CD14-positive monocyte (primary cell): ENCODE results near the gene RPLP2. TPM values are rescaled to one million over a fixed set of nuclear protein-coding genes. Genes with fewer than 3 reads are reported as not detected.

ENCODE experiments used
- DNase-seq, 3 donors: peaks; one replicate each; pipeline ENCODE4 v3.0.0-alpha.2; 2011 to 2022
- H2AFZ ChIP-seq: 2 replicates; pipeline ENCODE4 v1.6.0; 2012; ENCODE audit warnings: mild to moderate bottlenecking, low read depth, low read length, inconsistent platforms; ENCODE audit not compliant: insufficient read depth, poor library complexity, severe bottlenecking
- H3K27ac ChIP-seq, 2 donors: 1 replicate in 1 of 2; 2 replicates in 1 of 2; pipeline ENCODE4 v1.5.1; 2012 to 2013; ENCODE audit warnings: low read length in 2 of 2, control low read depth in 1 of 2, inconsistent platforms in 1 of 2, low read depth in 1 of 2, mild to moderate bottlenecking in 1 of 2
- H3K27me3 ChIP-seq, 2 donors: one replicate each; pipeline versions ENCODE4 v1.6.0 to v1.6.1; 2011 to 2013; ENCODE audit warnings: low read length in 2 of 2; ENCODE audit not compliant: control insufficient read depth in 2 of 2, insufficient read depth in 2 of 2
- H3K36me3 ChIP-seq, 2 donors: replicated peaks in 1 of 2; 1 replicate in 1 of 2; 2 replicates in 1 of 2; pipeline versions ENCODE4 v1.5.1 to v1.6.1; 2012 to 2013; ENCODE audit warnings: low read length in 2 of 2, control low read depth in 1 of 2, inconsistent platforms in 1 of 2, mild to moderate bottlenecking in 1 of 2; ENCODE audit not compliant: insufficient read depth in 2 of 2, control insufficient read depth in 1 of 2
- H3K4me1 ChIP-seq, 2 donors: 1 replicate in 1 of 2; 2 replicates in 1 of 2; pipeline versions ENCODE4 v1.5.1 to v1.6.1; 2012 to 2013; ENCODE audit warnings: low read length in 2 of 2, control low read depth in 1 of 2, inconsistent platforms in 1 of 2, mild to moderate bottlenecking in 1 of 2, moderate library complexity in 1 of 2; ENCODE audit not compliant: insufficient read depth in 2 of 2, control insufficient read depth in 1 of 2
- H3K4me2 ChIP-seq: replicated peaks from 2 replicates; pipeline ENCODE3; 2012; ENCODE audit warnings: low read length, moderate library complexity, mild to moderate bottlenecking; ENCODE audit not compliant: poor library complexity, severe bottlenecking; ENCODE audit errors: extremely low read depth
- H3K4me3 ChIP-seq, 3 experiments: fragments of 200-600 bp in 1 of 3; sonication (generic) in 1 of 3; replicated peaks in 1 of 3; 1 replicate in 2 of 3; 2 replicates in 1 of 3; pipeline ENCODE4 v1.5.1; 2011 to 2013; ENCODE audit warnings: low read length in 3 of 3, mild to moderate bottlenecking in 3 of 3, control low read depth in 2 of 3, low read depth in 2 of 3, inconsistent platforms in 1 of 3, moderate library complexity in 1 of 3
- H3K79me2 ChIP-seq: 2 replicates; pipeline ENCODE4 v1.6.0; 2012; ENCODE audit warnings: mild to moderate bottlenecking, control low read depth, inconsistent platforms, low read length, moderate library complexity; ENCODE audit not compliant: insufficient read depth
- H3K9ac ChIP-seq: 2 replicates; pipeline ENCODE4 v1.6.0; 2017; ENCODE audit warnings: low read length, mild to moderate bottlenecking; ENCODE audit not compliant: insufficient read depth, poor library complexity, severe bottlenecking
- H3K9me3 ChIP-seq, 2 donors: replicated peaks in 1 of 2; 1 replicate in 1 of 2; 2 replicates in 1 of 2; pipeline versions ENCODE4 v1.5.1 to v1.6.1; 2012 to 2013; ENCODE audit warnings: low read length in 2 of 2, control low read depth in 1 of 2; ENCODE audit not compliant: control insufficient read depth in 1 of 2, insufficient read depth in 1 of 2
- H4K20me1 ChIP-seq: 2 replicates; pipeline ENCODE4 v1.6.0; 2012; ENCODE audit warnings: mild to moderate bottlenecking, low read length, control low read depth, moderate library complexity; ENCODE audit not compliant: insufficient read depth
- H3K27ac Mint-ChIP-seq, 7 donors: one replicate each; pipeline ENCODE4 v1.8.0; 2020; ENCODE audit warnings: mild to moderate bottlenecking in 7 of 7, mixed read lengths in 7 of 7, moderate library complexity in 6 of 7, inconsistent platforms in 2 of 7
- H3K27me3 Mint-ChIP-seq, 3 donors: one replicate each; pipeline ENCODE4 v1.8.0; 2021 to 2022; ENCODE audit warnings: low read depth in 3 of 3, mild to moderate bottlenecking in 3 of 3, mixed read lengths in 3 of 3, moderate library complexity in 3 of 3, inconsistent platforms in 1 of 3
- H3K36me3 Mint-ChIP-seq, 2 donors: one replicate each; pipeline ENCODE4 v1.8.0; 2020; ENCODE audit warnings: mixed read lengths in 2 of 2, inconsistent platforms in 1 of 2, mild to moderate bottlenecking in 1 of 2
- H3K4me1 Mint-ChIP-seq: one replicate; pipeline ENCODE4 v1.8.0; 2020; ENCODE audit warnings: mild to moderate bottlenecking, mixed read lengths
- H3K4me3 Mint-ChIP-seq, 2 donors: one replicate each; pipeline ENCODE4 v1.8.0; 2020; ENCODE audit warnings: mild to moderate bottlenecking in 2 of 2, mixed read lengths in 2 of 2, moderate library complexity in 1 of 2
- H3K9me3 Mint-ChIP-seq, 7 donors: one replicate each; pipeline ENCODE4 v1.8.0; 2020 to 2022; ENCODE audit warnings: mixed read lengths in 7 of 7, mild to moderate bottlenecking in 6 of 7, moderate library complexity in 6 of 7, inconsistent platforms in 2 of 7
- CTCF ChIP-seq: fragments of 200-600 bp; IDR thresholded peaks from one replicate; pipeline ENCODE4 v1.8.0; 2022; ENCODE audit warnings: antibody characterized with exemption, mild to moderate bottlenecking
- WGBS: methylation state at CpG from one replicate; pipeline ENCODE4 v1.1.5; 2013; ENCODE audit warnings: missing lambda C conversion rate; ENCODE audit not compliant: insufficient coverage; 5-methylcytosine and 5-hydroxymethylcytosine counted together
- intact Hi-C, 2 donors: fragments of 100-400 bp; cut with micrococcal nuclease; formaldehyde crosslinking; loops; one replicate each; pipeline versions ENCODE4 v1.15.0 to v1.15.1; 2023
- polyA plus RNA-seq, 3 donors: library from polyadenylated mRNA; depleted of rRNA in 1 of 3; unstranded in 2 of 3; stranded (reverse) in 1 of 3; fragments of 300-500 nt in 2 of 3; fragments of >200 nt in 1 of 3; fragmentation: Illumina TruSeq in 2 of 3; gene quantifications; 1 replicate in 2 of 3; 2 replicates in 1 of 3; pipeline ENCODE4 v1.2.3, GENCODE V29; 2012 to 2021

The RPLP2 gene
- polyA plus RNA-seq, 3 donors: 879 to 1,191 (median 990) TPM

- Histone ChIP-seq H2AFZ (no peak overlapping the region), H3K36me3 (no peaks in the 10 kb centered on the region), H3K4me3 (peak overlapping the region in 1 of 3 experiments; percentile 68), H3K4me1 (peaks cover 33 to 51% of the 10 kb centered on the region in 2 donors), H3K27ac (no peak overlapping the region), H4K20me1 (peaks cover 74% of the 10 kb centered on the region), H3K9ac (no peak overlapping the region), H3K27me3 (peaks cover 6 to 24% of the 10 kb centered on the region in 2 donors), H3K9me3 (no peaks in the 10 kb centered on the region), H3K4me2 (peak overlapping the region; percentile 78), H3K79me2 (no peaks in the 10 kb centered on the region)
- intact Hi-C loops: loop anchor here (2.0 to 5.0 kb wide), 4 partner anchors 69 to 202 kb away; partner anchors contain the start of gene AP2A2 (in 1 of the 2)
- WGBS: 34% methylated on average over 13 of the region's 14 CpGs
- TF ChIP-seq CTCF: peak; percentile 97
- Mint-ChIP-seq H3K27ac (no peak overlapping the region), H3K4me3 (peak overlapping the region; percentile 49 to 86), H3K9me3 (peaks cover 0 to 3% (median 0%) of the 10 kb centered on the region in 7 donors), H3K27me3 (peaks cover 12 to 45% (median 30%) of the 10 kb centered on the region in 3 donors), H3K36me3 (peaks cover 2 to 6% of the 10 kb centered on the region in 2 donors), H3K4me1 (peaks cover 30% of the 10 kb centered on the region)
- DNase-seq: peak; percentile 30 to 51 (median 47)
Observed at GRCh38 chr11:848380-848931, 38.7 kb downstream of the RPLP2 start.

- Mint-ChIP-seq H3K27ac (no peak overlapping the region), H3K4me3 (peak overlapping the region; percentile 70 to 86), H3K36me3 (peaks cover 2 to 6% of the 10 kb centered on the region in 2 donors), H3K9me3 (peaks cover 0 to 3% (median 0%) of the 10 kb centered on the region in 7 donors), H3K27me3 (peaks cover 12 to 41% (median 26%) of the 10 kb centered on the region in 3 donors), H3K4me1 (peaks cover 25% of the 10 kb centered on the region)
- peak overlapping the region; percentile 78 for H3K4me2 ChIP-seq
- H3K9ac ChIP-seq: no peak overlapping the region
- peaks cover 25 to 43% of the 10 kb centered on the region in 2 donors for H3K4me1 ChIP-seq
- intact Hi-C loops: loop anchor here (2.0 to 5.0 kb wide), 4 partner anchors 68 to 202 kb away; partner anchors contain the start of gene AP2A2 (in 1 of the 2)
- H3K36me3 ChIP-seq: no peaks in the 10 kb centered on the region
- no peak for TF ChIP-seq CTCF
- peaks cover 82% of the 10 kb centered on the region for H4K20me1 ChIP-seq
- no peaks in the 10 kb centered on the region for H3K79me2 ChIP-seq
- H3K27me3 ChIP-seq: peaks cover 6 to 24% of the 10 kb centered on the region in 2 donors
- WGBS: under 1% methylated on average over 50 of the region's 71 CpGs
- peak overlapping the region; percentile 46 for H2AFZ ChIP-seq
- no peak for DNase-seq
- peak overlapping the region in 2 of 3 experiments; percentile 20 to 68 for H3K4me3 ChIP-seq
- H3K9me3 ChIP-seq: no peaks in the 10 kb centered on the region
- H3K27ac ChIP-seq: no peak overlapping the region
Observed at GRCh38 chr11:849104-849824, 39.5 kb downstream of the RPLP2 start.
